ENCODE measurements around the gene CORO2A.
"Not testable (repeated sequence)": the region's sequence is repeated elsewhere in the genome, so short reads cannot be mapped to it uniquely, and the experiment has no call there.

Gene CORO2A

DNA sequence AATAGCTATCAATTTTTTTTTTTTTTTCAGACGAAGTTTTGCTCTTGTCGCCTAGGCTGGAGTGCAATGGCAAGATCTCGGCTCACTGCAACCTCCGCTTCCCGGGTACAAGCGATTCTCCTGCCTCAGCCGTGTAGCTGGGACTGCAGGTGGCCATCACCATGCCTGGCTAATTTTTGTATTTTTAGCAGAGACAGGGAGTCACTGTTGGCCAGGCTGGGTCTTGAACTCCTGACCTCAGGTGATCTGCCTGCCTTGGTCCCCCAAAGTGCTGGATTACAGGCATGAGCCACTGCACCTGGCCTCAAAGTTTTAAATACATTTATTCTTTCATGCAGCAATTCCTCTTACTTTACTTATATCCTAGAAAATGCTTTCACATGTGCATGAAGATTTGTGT is 91.0 kb downstream of the CORO2A start:
- FAIRE-seq, result no peak

DNA sequence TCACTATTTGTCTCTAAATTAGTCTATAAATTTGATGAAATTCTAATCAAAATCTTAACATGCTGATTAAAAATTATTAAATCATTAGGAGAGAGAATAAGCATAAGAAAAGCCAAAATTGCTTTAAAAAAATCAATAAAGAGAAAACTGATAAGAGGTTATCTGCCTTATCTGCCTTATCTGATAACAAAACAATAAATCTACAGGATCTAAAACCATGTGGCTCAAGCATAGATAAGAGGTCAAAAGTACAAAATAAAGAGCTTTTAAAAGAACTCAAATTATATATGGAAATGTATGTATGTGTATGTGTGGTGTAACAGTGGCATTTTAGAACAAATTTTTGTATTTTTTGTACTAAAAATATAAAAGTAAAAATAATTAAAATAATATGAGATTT is 92.0 kb downstream of the CORO2A start:
- peak; percentile 65 for FAIRE-seq

DNA sequence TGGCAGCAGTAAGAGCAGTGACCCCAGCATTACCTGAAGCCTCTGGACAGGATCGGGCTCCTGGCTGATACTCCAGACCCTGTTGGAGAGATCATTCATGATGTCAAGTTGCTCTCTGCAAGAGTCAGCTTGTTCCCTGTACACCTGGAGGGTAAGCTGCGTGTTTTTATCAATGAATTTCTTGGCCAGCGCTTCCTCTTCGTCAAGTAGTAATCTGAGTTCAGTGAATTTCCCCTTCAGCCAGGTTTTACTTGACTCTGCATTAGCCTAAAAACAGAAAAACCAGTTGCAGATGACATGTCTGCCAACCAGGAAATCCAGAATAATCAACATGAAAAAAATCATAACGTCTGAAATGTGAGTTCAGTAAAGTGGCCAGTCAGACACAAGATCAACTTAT is 92.5 kb downstream of the CORO2A start:
- no peak for FAIRE-seq

DNA sequence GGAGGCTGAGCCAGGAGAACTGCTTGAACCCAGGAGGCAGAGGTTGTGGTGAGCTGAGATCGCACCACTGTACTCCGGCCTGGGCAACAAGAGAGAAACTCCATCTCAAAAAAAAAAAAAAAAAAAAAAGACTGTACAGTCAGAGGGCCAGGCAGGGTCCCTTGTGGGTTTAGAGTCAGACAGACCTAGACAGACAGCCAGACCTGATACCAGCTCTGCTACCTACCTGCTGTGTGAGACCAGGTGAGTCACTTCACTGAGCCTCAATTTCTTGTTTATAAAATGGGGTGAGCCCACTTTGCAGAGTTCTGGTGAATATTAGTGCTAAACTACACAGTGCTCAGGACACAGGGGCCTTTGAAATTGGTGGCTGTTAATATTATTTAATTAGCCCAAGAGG is 93.1 kb downstream of the CORO2A start:
- no peak for FAIRE-seq

DNA sequence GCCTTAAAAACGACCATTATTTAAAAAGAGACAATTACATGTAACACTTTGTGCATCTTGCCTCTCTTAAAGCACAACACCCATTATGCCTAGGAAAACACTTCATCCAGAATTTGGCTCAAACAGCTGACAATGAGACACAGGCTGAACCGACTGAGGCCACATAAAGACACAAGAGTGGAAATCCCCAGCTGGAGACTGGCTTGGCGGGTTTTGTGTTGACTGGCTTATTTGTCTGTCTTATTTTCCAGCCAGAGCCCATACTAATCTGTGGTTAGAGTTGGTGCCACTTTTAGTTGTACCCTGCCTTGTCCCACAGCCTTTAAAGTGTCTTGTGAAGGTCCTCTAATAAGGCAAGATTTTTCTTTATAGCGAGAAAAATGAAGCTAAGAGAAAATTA is 94.6 kb downstream of the CORO2A start:
- no peak for FAIRE-seq

DNA sequence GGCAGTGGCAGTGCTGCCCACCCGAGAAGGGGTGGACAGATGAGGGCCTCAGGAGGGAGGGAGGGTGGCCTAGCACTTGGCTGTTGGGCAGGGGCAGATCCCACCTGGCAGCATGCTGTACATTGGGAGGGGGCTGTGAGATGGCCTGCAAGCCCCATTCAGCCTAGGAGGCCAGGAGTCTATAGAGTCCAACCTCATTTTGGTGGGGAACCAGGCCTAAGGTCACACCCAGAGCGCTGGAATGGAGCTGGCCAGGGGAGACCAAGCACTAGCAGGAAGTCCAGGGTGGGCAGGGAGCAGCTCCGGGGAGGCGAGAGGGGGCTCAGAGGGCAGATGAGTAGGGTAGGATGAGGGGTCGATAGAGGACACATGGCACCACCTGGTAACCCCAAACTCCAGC is 96.3 kb downstream of the CORO2A start:
- FAIRE-seq, result no peak

DNA sequence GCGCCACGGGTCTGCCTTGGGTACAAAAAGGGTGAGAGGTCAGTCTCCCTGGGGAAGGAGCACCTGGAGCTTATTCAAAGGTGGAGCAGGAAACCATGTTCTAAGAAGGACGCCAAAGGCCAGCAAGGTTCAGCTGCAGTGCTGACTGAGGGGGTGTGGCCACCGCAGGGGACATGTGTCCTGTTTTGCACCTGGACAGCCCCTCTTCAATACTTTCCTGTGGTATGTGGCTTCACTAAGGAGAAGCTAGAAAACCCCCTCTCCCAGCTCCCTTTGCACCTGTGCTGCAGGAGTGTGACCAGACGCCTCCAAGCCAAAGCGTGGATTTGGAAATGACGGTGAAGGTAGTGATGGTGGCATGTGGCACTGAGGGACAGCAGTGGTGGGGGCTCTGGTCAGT is 97.0 kb downstream of the CORO2A start:
- FAIRE-seq, result no peak

DNA sequence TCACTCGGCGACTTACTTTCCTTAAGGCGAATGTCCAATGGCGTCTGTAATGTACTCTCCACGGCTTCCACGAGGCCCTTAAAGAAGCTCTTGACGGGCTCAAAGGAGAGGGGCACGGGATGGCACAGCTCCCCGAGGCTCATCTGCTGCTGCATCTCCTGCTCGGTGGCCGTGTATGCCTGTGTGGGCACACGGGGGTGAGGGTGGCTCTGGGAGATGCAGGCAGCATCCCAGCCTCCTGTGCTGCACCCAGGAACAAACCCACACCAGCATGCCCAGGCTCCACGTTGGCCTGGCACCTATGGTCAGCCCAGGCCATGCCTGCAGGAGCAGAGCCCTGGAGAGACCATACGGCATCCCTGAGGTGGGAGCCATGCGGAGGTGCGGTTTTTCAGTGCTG is 97.6 kb downstream of the CORO2A start:
- no peak for FAIRE-seq

DNA sequence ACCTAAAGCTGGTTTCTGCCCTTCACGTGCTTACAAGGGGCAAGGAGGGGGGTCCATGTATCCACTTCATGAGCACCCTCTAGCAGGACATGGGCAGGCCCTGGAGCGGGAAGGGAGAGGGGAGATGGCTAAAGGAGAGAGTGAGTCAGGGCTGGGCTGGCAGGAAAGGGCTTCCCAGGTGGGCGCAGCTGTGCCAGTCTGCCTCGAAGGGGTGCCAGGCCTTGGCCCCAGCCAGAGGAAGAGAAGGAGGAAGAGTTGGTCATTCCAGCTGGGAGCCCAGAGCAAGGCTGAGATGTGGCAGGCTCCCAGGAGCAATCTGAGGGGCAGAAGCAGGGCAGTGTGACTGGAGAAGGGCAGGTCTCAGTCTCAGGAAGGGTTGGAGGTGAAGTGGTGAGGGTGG is 98.1 kb downstream of the CORO2A start:
- no peak for FAIRE-seq

DNA sequence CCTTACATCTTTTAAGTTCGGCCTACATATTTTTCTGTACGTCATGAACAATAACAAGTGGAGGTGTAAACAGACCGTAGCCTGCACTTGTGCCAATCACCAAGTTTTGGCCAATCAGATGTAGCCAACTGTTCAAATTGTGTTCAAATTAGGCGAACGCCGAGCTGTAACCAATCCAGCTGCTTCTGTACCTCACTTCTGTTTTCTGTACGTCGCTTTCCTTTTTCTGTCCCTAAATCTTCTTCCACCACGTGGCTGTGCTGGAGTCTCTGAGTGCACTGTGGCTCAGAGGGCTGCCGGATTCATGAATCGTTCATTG is 99.9 kb downstream of the CORO2A start:
- no peak for FAIRE-seq

DNA sequence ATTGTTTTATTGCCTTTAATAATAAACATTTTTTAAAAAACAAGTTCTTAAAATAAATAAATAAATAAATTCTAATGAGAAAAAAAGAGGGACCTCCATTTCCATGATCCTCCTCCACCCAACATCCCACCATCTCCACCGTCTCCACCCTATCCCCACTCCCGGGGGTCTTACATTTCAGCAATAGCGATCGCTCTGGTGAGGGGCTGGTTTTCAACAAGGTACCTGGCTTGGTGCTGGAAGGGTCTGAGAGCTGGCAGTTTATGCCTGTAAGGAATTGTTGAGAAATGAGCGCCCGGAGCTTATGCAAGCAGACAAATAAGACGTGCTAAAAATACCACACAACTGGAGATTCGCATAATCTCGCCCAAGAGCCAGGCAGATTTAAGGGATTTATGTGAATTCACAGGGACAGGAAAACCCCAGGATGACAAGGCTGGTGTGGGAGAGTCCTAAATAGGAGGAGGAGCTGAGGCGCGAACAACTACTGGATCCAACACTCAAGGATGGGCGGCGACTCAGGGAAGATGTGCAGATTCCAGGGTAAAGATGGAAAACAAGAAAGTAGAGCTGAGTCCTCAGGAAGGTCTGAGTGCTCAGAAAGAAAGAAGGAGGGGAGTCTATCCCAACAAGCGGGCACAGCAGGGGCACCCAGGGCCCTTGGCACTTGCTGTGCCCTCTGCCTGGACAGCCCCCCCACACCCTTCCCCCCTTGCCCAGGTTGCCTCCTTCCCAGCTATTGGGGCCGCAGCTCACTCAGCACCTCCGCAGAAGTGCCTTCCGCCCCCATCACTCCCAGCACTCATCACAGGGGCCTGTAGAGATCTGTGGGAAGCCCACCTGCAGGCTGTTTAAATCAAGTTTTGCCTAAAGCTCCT is 100.5 kb downstream of the CORO2A start:
- no peak for FAIRE-seq

DNA sequence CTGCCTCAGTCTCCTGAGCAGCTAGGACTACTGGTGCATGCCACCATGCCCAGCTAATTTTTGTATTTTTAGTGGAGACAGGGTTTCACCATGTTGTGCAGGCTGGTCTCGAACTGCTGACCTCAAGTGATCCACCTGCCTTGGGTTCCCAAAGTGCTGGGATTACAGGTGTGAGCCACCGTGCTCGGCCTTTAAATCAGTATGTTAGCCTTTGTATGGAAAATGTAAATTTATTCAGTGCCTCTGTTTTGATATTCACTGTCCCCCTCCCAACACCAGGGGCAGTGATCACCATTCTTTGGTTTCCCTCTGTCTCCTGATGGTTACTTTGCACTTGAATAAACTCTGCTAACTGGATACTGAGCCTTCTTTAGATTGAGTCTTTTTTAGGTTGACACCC is 101.8 kb downstream of the CORO2A start:
- not testable (repeated sequence) for FAIRE-seq

DNA sequence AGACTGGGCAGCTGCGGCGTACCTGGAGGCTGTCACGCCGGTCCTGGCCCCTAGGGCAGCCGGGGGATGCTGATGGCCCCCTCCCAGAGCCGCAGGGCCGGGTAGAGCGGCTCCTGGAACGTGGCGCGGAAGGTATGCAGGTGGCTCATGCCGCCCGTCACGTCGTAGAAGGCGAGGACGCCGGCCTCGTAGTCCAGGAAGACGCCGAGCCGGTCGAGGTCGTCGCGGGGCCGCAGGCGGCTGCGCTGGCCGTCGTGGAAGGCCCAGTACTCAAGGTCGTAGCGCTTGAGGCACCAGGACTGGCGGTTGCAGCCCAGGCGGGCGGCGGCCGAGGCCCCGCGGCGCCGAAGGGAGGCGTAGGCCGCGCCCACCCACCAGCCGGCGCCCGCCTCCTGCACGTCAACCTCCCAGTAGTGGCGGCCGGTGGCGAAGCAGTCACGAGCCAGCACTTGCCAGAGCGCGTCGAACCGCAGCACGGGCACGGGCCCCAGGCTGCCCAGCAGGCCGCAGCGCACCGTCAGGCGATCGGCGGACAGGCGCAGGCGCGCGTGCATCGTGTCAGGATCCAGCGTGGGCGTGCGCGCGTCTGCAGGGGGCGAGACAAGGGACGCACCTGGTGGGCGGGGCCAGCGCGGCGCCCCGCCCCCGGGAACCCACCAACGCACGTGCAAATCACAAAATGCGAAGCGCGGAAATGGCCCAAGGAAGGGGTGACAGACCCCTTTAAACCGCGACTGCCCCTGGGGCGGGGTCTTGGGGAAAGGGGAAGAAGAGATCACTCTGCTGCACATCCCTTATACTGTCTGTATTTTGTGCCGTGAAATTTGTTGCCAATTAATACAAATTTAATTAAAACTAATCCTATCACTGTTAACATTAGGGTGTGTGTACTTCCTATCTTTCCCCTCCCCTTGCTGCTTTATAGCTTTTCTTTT is 104.8 kb downstream of the CORO2A start:
- no peak for FAIRE-seq

DNA sequence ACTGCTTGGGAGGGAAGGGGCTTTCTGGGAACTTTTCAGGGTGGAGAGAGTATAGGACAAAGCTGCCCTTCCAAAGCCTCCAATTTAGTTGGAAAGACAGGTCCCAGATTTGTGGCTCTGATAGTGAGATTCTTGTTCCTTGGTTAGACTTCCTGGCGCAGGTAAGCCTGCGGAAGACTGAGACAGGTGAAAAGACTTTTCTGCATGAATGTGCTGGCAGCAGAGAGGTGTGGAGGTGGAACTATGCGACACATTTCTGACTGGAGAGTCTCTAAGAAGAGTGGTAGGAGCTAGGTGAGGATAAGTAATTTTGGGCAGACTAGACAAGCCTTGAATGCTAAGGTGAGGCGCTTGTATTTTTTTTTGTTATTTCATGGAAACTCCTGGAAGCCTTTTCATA is 106.0 kb downstream of the CORO2A start:
- no peak for FAIRE-seq

DNA sequence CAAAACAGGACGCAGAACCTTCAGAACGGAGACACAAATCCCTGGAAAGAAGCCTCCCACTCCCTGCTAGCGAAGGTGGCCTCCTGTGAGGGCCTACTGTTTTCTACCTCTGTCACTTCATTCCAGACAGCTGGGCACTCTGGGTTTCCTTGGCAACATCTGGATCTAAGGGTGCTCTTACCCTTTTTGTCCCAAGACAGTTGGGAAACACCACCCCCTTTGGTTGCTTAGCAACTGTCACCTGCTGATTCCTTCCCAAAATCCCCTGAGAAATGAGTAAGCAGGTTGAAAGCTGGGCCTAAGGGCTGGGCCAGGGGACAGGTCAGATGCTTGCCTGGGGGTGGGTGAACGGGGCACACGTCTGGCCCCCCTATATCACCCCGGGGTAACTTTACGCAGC is 106.5 kb downstream of the CORO2A start:
- no peak for FAIRE-seq

DNA sequence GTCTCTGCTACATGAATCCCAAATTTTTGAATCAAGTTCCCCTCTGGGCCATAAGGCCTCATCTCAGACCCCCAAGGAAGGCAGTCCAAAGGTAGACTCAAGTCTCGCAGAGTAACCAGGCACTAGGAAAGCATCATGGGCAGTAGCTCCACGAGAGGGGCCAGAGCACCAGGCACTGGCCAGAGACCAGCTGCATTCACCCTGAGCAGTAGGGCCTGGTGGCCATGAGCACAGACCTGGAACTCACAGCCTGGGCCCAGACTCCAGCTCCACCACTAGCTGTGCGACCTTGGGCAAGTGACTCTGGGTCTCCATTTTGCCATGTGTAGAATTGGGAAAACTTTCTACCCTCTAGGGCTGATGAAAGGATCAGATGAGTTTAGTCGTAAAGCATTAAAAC is 107.4 kb downstream of the CORO2A start:
- no peak for FAIRE-seq

DNA sequence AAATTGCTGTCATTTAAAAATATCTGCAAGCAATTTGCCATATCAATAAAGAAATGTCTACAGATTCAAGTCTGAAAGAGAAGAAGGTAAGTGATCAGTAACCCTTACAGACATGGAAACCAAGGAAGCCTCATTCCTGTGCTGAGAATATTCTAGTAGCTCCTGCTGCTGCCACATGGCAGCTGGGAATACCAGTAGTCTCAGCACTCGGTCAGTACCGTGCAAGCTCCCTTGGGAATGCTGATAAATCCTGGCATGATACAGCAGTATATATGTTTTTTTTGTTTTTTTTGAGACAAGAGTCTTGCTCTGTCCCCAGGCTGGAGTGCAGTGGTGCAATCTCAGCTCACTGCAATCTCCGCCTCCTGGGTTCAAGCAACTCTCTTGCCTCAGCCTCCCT is 108.0 kb downstream of the CORO2A start:
- no peak for FAIRE-seq

DNA sequence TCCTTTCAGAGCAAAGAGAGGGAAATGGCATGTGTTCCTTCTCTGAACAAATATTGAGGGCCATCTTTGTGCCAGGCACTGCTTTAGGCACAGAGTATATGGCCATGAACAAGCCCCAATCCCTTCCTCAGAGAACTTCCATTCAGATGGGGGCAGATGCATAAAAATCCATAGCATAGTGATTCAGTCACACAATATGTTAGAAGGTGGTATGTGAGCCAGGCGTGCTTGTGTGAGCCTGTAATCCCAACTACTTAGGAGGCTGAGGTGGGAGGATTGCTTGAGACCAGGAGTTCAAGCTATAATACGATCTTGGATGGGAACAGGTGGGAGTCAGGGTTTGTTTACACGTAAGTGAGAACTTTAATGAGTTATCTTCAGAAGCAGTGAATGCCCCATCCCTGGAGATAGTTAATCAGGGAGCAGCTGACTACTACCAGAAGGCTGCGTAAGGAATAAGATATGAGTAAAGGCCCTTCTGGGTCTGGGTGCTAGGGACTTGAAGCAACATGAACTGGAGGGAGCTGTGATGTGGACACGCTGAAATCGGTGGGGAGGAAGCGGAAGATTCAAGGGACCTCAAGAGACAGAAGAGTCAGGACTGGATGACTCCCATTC is 108.8 kb downstream of the CORO2A start:
- no peak for FAIRE-seq

DNA sequence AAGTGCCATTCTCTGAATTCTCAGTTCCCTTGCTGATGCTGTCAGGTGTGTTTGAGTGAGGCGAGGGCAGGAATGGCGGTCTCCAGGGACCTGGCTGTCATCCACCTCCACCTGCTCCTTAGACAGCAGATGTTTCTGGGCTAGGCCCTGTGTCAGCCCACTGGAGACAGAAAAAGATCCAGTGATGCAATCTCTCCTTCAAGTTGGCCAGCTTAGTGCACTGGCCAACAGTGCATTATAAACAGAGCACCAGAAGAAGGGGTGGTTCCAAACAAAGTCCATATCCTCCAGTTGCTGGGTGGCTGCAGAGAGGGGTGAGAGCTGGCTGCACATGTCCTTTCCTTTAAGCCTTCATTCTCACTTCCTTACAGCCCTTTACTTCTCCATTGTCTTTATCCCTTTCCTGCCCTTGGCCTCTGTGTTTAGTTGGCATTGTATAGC is 109.4 kb downstream of the CORO2A start:
- no peak for FAIRE-seq

DNA sequence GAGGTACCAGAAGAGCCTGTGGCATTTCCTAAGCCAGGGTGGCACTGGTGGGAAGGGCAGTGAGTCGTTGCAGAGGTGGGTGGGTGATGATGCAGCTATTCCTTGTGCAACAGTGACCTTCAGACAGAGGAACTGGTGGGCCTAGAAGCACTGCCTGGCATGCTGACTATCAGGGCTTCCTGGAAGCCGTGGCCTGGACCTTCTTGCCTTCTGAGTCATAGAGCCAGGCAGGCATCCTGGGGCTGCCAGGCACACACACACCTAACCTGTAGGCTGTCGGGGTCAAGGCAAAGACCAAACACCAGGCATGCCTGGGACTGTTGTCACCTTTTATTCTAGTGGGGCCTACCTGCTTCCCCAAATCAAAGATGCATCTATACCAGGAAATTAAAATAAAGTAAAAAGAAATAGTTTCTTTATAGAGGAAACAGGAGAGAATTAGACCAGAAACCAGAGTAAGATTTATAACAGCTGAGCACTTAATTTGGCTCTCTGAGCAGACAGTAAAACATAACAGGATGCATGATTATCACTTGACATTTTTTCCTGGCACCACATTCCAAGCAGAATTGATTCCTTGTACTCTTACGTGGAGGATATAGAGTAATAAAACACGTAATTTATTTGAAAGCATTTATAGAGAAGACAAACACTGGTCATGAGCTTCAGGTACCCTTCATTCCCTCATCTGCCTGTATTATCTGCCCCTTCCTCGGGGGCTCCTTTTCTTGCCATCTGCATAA is 110.8 kb downstream of the CORO2A start:
- FAIRE-seq, result no peak

DNA sequence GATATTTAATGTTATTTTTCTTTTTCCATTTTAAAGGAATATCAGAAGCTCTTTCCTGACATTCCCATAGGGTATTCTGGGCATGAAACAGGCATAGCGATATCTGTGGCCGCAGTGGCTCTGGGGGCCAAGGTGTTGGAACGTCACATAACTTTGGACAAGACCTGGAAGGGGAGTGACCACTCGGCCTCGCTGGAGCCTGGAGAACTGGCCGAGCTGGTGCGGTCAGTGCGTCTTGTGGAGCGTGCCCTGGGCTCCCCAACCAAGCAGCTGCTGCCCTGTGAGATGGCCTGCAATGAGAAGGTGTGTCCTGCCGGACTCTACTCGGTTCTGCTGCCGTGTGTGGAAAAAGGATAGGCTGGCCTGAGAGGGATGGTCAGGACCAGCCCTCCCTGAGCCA is 111.7 kb downstream of the CORO2A start:
- FAIRE-seq, result no peak

DNA sequence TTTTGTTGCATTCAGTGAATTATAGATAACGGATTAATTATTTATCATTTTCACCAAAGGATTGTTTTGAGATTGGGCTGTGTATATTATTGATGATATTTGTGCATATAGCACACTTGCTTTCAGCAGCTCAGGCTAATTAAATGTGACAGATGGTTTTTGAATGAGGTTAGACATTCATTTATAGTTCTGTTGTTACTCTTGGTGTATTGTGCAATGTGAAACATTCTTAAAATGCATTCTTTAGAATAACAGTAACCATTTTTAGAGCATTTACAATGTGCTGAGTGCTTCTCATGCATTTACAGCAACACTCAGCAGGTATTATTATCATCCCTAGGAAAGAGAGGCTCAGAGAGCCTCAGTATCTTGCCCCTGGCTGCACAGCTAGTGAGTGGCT is 112.1 kb downstream of the CORO2A start:
- FAIRE-seq, result no peak

DNA sequence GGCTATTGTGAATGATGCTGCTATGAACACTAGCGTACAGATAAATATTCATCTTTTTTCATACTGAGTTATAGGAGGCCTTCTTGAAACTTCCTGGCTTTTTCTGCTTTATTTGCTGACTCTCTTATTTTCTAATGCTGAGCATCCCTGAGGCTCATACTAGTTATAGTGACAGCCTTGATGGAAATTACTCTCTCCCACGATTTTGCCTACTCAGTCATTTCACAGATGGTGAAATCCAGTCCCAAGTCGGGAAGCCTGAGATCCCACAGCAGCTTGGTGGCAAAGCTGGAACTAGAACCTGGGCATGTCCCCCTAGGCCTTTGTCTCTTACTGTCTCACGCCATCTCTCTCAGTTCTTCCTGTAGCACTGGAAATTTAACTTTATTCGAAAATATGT is 113.5 kb downstream of the CORO2A start:
- FAIRE-seq, result no peak
